Measurements from ENCODE around the gene SIX2.

Gene SIX2

GRCh38 chr2:44964752-44965236, 44.5 kb downstream of the SIX2 start:
- DNase-seq, result no peak

GRCh38 chr2:44962176-44962695, 47.0 kb downstream of the SIX2 start:
- no peak for DNase-seq

GRCh38 chr2:44960871-44961270, 48.4 kb downstream of the SIX2 start:
- no peak for DNase-seq

- DNase-seq, result no peak
Observed at GRCh38 chr2:44959855-44960254, 49.4 kb downstream of the SIX2 start.

- no peak for DNase-seq
Observed at GRCh38 chr2:44957656-44958327, 51.5 kb downstream of the SIX2 start.

GRCh38 chr2:44956843-44957242, 52.4 kb downstream of the SIX2 start:
- DNase-seq, result no peak

GRCh38 chr2:44955593-44956392, 53.5 kb downstream of the SIX2 start:
- DNase-seq, result peak; percentile 9 to 51
